NCI-H226 (cell line): ENCODE data around the gene NKTR.

Experiments used
- DNase-seq: peaks from one replicate; pipeline ENCODE4 v3.0.0-alpha.2; 2015

The NKTR gene

GRCh38 chr3:42697289-42698051, 97.0 kb downstream of the NKTR start:
- no peak for DNase-seq
